ENCODE results near the gene HNRNPU. TPM values are rescaled to one million over a fixed set of nuclear protein-coding genes. Genes with fewer than 3 reads are reported as not detected.

HNRNPU gene
- total RNA-seq, 4 donors from 2014 or later: 284 to 367 (median 323) TPM

- Histone ChIP-seq H3K9me3 (no peaks in the 10 kb centered on the region), H3K36me3 (no peaks in the 10 kb centered on the region), H3K27me3 (no peaks in the 10 kb centered on the region), H3K27ac (no peak overlapping the region), H3K4me1 (no peaks in the 10 kb centered on the region), H3K4me3 (no peak overlapping the region)
- TF ChIP-seq POLR2A (IDR thresholded peaks at IDR 0.05) (no peak), EP300 (IDR thresholded peaks at IDR 0.05) (no peak), POLR2AphosphoS5 (IDR thresholded peaks at IDR 0.05) (no peak)
- TF ChIP-seq, protein P1, sequence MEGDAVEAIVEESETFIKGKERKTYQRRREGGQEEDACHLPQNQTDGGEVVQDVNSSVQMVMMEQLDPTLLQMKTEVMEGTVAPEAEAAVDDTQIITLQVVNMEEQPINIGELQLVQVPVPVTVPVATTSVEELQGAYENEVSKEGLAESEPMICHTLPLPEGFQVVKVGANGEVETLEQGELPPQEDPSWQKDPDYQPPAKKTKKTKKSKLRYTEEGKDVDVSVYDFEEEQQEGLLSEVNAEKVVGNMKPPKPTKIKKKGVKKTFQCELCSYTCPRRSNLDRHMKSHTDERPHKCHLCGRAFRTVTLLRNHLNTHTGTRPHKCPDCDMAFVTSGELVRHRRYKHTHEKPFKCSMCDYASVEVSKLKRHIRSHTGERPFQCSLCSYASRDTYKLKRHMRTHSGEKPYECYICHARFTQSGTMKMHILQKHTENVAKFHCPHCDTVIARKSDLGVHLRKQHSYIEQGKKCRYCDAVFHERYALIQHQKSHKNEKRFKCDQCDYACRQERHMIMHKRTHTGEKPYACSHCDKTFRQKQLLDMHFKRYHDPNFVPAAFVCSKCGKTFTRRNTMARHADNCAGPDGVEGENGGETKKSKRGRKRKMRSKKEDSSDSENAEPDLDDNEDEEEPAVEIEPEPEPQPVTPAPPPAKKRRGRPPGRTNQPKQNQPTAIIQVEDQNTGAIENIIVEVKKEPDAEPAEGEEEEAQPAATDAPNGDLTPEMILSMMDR (IDR thresholded peaks at IDR 0.05): no peak
- no peak for ATAC-seq
- WGBS, 2 donors (ENCODE audit: low coverage in 1 of 2): 88% methylated on average over 6 of the region's 11 CpGs; no CpG with 5 or more reads in 1 of the 2 donors
Measured at GRCh38 chr1:244881552-244882280, 17.4 kb upstream of the HNRNPU start.

DNA sequence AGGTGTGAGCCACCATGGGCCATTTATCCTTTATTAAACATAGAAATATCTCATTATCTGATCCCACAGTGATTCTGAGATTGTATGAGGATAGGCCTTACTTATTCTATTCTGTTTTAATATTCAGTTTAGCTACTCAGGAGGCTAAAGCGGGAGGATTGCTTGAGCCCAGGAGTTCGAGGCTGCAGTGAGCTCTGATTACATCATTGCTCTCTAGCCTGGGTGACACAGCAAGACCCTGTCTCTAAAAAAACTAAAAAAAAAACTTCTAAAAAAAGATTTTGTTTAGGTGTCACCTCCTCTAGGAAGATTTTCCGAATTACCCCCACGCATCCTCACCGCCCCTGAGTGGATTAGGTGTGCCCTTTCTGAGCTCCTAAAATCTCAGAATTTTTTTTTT is 14.3 kb upstream of the HNRNPU start:
- no peaks in the 10 kb centered on the region for H3K27me3 ChIP-seq
- H3K4me1 ChIP-seq: no peaks in the 10 kb centered on the region
- H3K27ac ChIP-seq: no peak overlapping the region
- TF ChIP-seq, protein P1 (IDR thresholded peaks at IDR 0.05): no peak
- TF ChIP-seq POLR2AphosphoS5 (IDR thresholded peaks at IDR 0.05): no peak
- no peak for TF ChIP-seq POLR2A (IDR thresholded peaks at IDR 0.05)
- TF ChIP-seq EP300 (IDR thresholded peaks at IDR 0.05): no peak
- no peak for ATAC-seq
- no peaks in the 10 kb centered on the region for H3K36me3 ChIP-seq
- 94 to 95% methylated on average over 3 to 5 of the region's 5 CpGs for WGBS, 2 donors (ENCODE audit: low coverage in 1 of 2)
- H3K9me3 ChIP-seq: no peaks in the 10 kb centered on the region
- no peak overlapping the region for H3K4me3 ChIP-seq

GRCh38 chr1:244876228-244876910 is 12.0 kb upstream of the HNRNPU start:
- Histone ChIP-seq H3K36me3 (no peaks in the 10 kb centered on the region), H3K27ac (no peak overlapping the region), H3K4me3 (no peak overlapping the region), H3K9me3 (no peaks in the 10 kb centered on the region), H3K4me1 (no peaks in the 10 kb centered on the region), H3K27me3 (no peaks in the 10 kb centered on the region)
- TF ChIP-seq, protein P1 (IDR thresholded peaks at IDR 0.05): no peak
- no peak for TF ChIP-seq POLR2A (IDR thresholded peaks at IDR 0.05)
- no peak for TF ChIP-seq EP300 (IDR thresholded peaks at IDR 0.05)
- no peak for TF ChIP-seq POLR2AphosphoS5 (IDR thresholded peaks at IDR 0.05)
- 88% methylated on average over 8 of the region's 8 CpGs; no CpG with 5 or more reads in 1 of the 2 donors for WGBS, 2 donors (ENCODE audit: low coverage in 1 of 2)
- no peak for ATAC-seq

GRCh38 chr1:244874974-244875579 is 10.7 kb upstream of the HNRNPU start:
- H3K27me3 ChIP-seq: no peaks in the 10 kb centered on the region
- whole genome bisulfite sequencing, 2 donors (ENCODE audit: low coverage in 1 of 2): 74 to 80% methylated on average over 7 of the region's 7 CpGs
- ATAC-seq: no peak
- TF ChIP-seq EP300 (IDR thresholded peaks at IDR 0.05) (no peak), POLR2AphosphoS5 (IDR thresholded peaks at IDR 0.05) (no peak), POLR2A (IDR thresholded peaks at IDR 0.05) (no peak)
- TF ChIP-seq, protein P1 (IDR thresholded peaks at IDR 0.05): no peak
- no peaks in the 10 kb centered on the region for H3K36me3 ChIP-seq
- no peak overlapping the region for H3K27ac ChIP-seq
- no peak overlapping the region for H3K4me3 ChIP-seq
- H3K9me3 ChIP-seq: no peaks in the 10 kb centered on the region
- no peaks in the 10 kb centered on the region for H3K4me1 ChIP-seq
